Measurements from ENCODE around the gene MBP. TPM values are rescaled to one million over a fixed set of nuclear protein-coding genes. Genes with fewer than 3 reads are reported as not detected.

MBP gene
- total and polyA plus RNA-seq, 10 of the 15 experiments (the other 5 are each of a cell fraction or from before 2014, with no cell fraction given): 12.2 to 67.8 (median 42.1) TPM

- H3K4me1 ChIP-seq (ENCODE audit: control insufficient read depth, insufficient read depth, low read length): peaks cover 81% of the 10 kb centered on the region
- no peaks in the 10 kb centered on the region; the same call in 1 of the 3 replicates for H3K9me3 ChIP-seq (replicated peaks; ENCODE audit: control insufficient read depth, insufficient read depth, low read length)
- FAIRE-seq (peak; percentile 92), ATAC-seq (peak; percentile 84), DNase-seq (ENCODE audit: low read depth, low spot score) (peak; percentile 74)
- no peaks in the 10 kb centered on the region for H3K27me3 ChIP-seq (replicated peaks in 1 of 2; ENCODE audit: control insufficient read depth in 2 of 2, insufficient read depth in 2 of 2, low read length in 1 of 2)
- H3K79me2 ChIP-seq (ENCODE audit: control insufficient read depth, insufficient read depth, low read length): peaks cover 65% of the 10 kb centered on the region
- peaks cover 10 to 12% of the 10 kb centered on the region in 2 experiments for H3K36me3 ChIP-seq (ENCODE audit: control insufficient read depth in 2 of 2, insufficient read depth in 2 of 2, low read length in 1 of 2)
- intact Hi-C loops (cut with micrococcal nuclease; ENCODE audit: unreplicated experiment): loop anchor here (1.0 kb wide), 3 partner anchors 22 to 40 kb away; no protein-coding TSS in a partner anchor
- no peak overlapping the region for H2AFZ ChIP-seq (ENCODE audit: control insufficient read depth, low read depth, low read length)
- H3K9ac ChIP-seq (ENCODE audit: control insufficient read depth, insufficient read depth, low read length): peak overlapping the region; percentile 84
- ChIA-PET SMC1A (ENCODE audit: uncharacterized antibody, unreplicated experiment) (interaction anchor here (0.9 to 3.1 kb wide), 14 partner anchors 13 to 102 kb away, joined by 3 to 57 read pairs (median 6); partner anchors contain the start of gene MBP), CTCF (interaction anchor here (0.7 to 3.3 kb wide), 12 partner anchors 13 to 111 kb away, joined by 3 to 18 read pairs (median 8); no protein-coding TSS in a partner anchor), POLR2A (interaction anchor here (1.0 to 2.9 kb wide), 8 partner anchors 9 to 41 kb away, joined by 3 to 45 read pairs (median 10); partner anchors contain the start of gene MBP), RAD21 (ENCODE audit: unreplicated experiment) (interaction anchor here (0.7 to 6.0 kb wide), 12 partner anchors 12 to 120 kb away, joined by 3 to 73 read pairs (median 6); partner anchors contain the start of gene MBP)
- BruUV-seq (replicated peaks): no TSS peak
- peak overlapping the region; percentile 56; the same call in 1 of the 2 replicates for H3K4me3 ChIP-seq
- peak overlapping the region; percentile 99 for H3K4me2 ChIP-seq (ENCODE audit: control insufficient read depth, insufficient read depth)
- no peaks in the 10 kb centered on the region for H4K20me1 ChIP-seq (ENCODE audit: control insufficient read depth, insufficient read depth)
- in situ Hi-C loops (cut with MboI): loop anchor here (25.0 kb wide), 1 partner anchor 1890 kb away; the partner anchor contains the start of genes PTGR3 and TSHZ1
- 0% methylated on average over 3 of the region's 3 CpGs for WGBS (ENCODE audit: insufficient coverage, insufficient replicate concordance, low lambda C conversion rate, missing lambda C conversion rate)
- peak overlapping the region; percentile 99 for H3K27ac ChIP-seq (ENCODE audit: control insufficient read depth, insufficient read depth)
- no peak for TF ChIP-seq SRF (IDR thresholded peaks at IDR 0.05; ENCODE audit: low read depth in 2 of 2, low read length in 2 of 2)
- TF ChIP-seq TARDBP (IDR thresholded peaks at IDR 0.05; ENCODE audit: borderline replicate concordance): no peak
- no peak; the same call in 1 of the 2 replicates for TF ChIP-seq MLLT1 (IDR thresholded peaks at IDR 0.05)
- TF ChIP-seq ZNF592 (IDR thresholded peaks at IDR 0.05): 0 out of 2 replicates have a peak, but pooled peaks have one; percentile 16
- TF ChIP-seq JUND (IDR thresholded peaks at IDR 0.05; ENCODE audit: low read depth, low read length): no peak
- TF ChIP-seq RAD21 (IDR thresholded peaks at IDR 0.05; ENCODE audit: insufficient read depth, low read depth, low read length): no peak
- 0 out of 2 replicates have a peak, but pooled peaks have one; percentile 62 for TF ChIP-seq PAX5 (IDR thresholded peaks at IDR 0.05; ENCODE audit: borderline replicate concordance, low read depth, low read length)
- no peak for TF ChIP-seq RB1 (IDR thresholded peaks at IDR 0.05; ENCODE audit: borderline replicate concordance)
- no peak for TF ChIP-seq NFXL1 (IDR thresholded peaks at IDR 0.05; ENCODE audit: borderline replicate concordance)
- TF ChIP-seq POLR2AphosphoS5 (IDR thresholded peaks at IDR 0.05; ENCODE audit: low read length): 0 out of 2 replicates have a peak, but pooled peaks have one; percentile 26
- peak; percentile 79; the same call in 1 of the 2 replicates for TF ChIP-seq IRF4 (IDR thresholded peaks at IDR 0.05; ENCODE audit: low read depth, low read length)
- TF ChIP-seq TAF1 (IDR thresholded peaks at IDR 0.05; ENCODE audit: borderline replicate concordance, low read depth, low read length): no peak
- TF ChIP-seq SUPT20H (IDR thresholded peaks at IDR 0.05; ENCODE audit: borderline replicate concordance, control insufficient read depth, low read depth, low read length): no peak
- peak; percentile 88 for TF ChIP-seq ATF2 (IDR thresholded peaks at IDR 0.05; ENCODE audit: low read length)
- no peak for TF ChIP-seq PAX8 (IDR thresholded peaks at IDR 0.05)
- peak; percentile 70; the same call in 1 of the 2 replicates for TF ChIP-seq CREM (IDR thresholded peaks at IDR 0.05; ENCODE audit: low read depth)
Measured at GRCh38 chr18:77102259-77103040, 30.1 kb downstream of the MBP start.

All from GM12878 (cell line).